ENCODE measurements around the gene DTYMK.

GRCh38 chr2:241635756-241636155, 50.9 kb downstream of the DTYMK start:
- TF ChIP-seq CTCF (IDR thresholded peaks at IDR 0.05) (no peak), POLR2A (IDR thresholded peaks at IDR 0.05) (no peak)
